22Rv1 (cell line): ENCODE data around the gene MCM9.

Source experiments
- H3K27ac ChIP-seq: fragments of 450-650 bp; 2 replicates; pipeline ENCODE4 v1.5.1; 2017
- CTCF ChIP-seq: fragments of 450-650 bp; IDR thresholded peaks from 2 replicates; pipeline ENCODE4 v1.5.1; 2017; ENCODE audit warnings: mild to moderate bottlenecking
- ZFX ChIP-seq: fragments of 450-650 bp; IDR thresholded peaks from 2 replicates; pipeline ENCODE4 v1.6.1; 2017; ENCODE audit warnings: antibody characterized with exemption, borderline replicate concordance

MCM9 gene

GRCh38 chr6:118932421-118932820, 2.5 kb downstream of the MCM9 start:
- TF ChIP-seq ZFX (no peak), CTCF (no peak)
- H3K27ac ChIP-seq: no peak overlapping the region

GRCh38 chr6:118931436-118931835, 3.5 kb downstream of the MCM9 start:
- TF ChIP-seq ZFX (no peak), CTCF (no peak)
- H3K27ac ChIP-seq: no peak overlapping the region

GRCh38 chr6:118930680-118931079, 4.3 kb downstream of the MCM9 start:
- no peak overlapping the region for H3K27ac ChIP-seq
- no peak for TF ChIP-seq CTCF
- TF ChIP-seq ZFX: no peak

- TF ChIP-seq CTCF (no peak), ZFX (no peak)
- H3K27ac ChIP-seq: no peak overlapping the region
Observed at GRCh38 chr6:118923035-118923434, 11.9 kb downstream of the MCM9 start.

- no peak for TF ChIP-seq CTCF
- TF ChIP-seq ZFX: no peak
- H3K27ac ChIP-seq: no peak overlapping the region
Observed at GRCh38 chr6:118921084-118921483, 13.9 kb downstream of the MCM9 start.

- no peak for TF ChIP-seq ZFX
- no peak for TF ChIP-seq CTCF
- no peak overlapping the region for H3K27ac ChIP-seq
Observed at GRCh38 chr6:118918329-118918725, 16.6 kb downstream of the MCM9 start.

- TF ChIP-seq CTCF (no peak), ZFX (no peak)
Observed at GRCh38 chr6:118917546-118918328, 17.2 kb downstream of the MCM9 start.

More at GRCh38 chr6:118917546-118918328, 17.2 kb downstream of the MCM9 start:
- H3K27ac ChIP-seq: no peak overlapping the region
